GM19438 (cell line): ENCODE data around the gene COA5.

ENCODE experiments used
- ATAC-seq: cut with Tn5 transposase; IDR thresholded peaks from one replicate; pipeline ENCODE4 v1.9.1; 2021; ENCODE audit warnings: low read depth; ENCODE audit not compliant: unreplicated experiment

The COA5 gene

GRCh38 chr2:98608116-98608961 lies at the start of gene COA5, which contains the start of gene UNC50:
COA5 (minus strand) TSS chr2:98608512; CDS start chr2:98608405, 107 bp downstream.
UNC50 (plus strand) TSS chr2:98608589; CDS start chr2:98609760, 1,171 bp downstream.
- peak; percentile 83 for ATAC-seq

- no peak for ATAC-seq
These were observed 48.5 kb upstream of the COA5 start for GRCh38 chr2:98656800-98657199.

GRCh38 chr2:98654699-98655495 lies 46.6 kb upstream of the COA5 start:
- no peak for ATAC-seq

GRCh38 chr2:98650998-98651397 lies 42.7 kb upstream of the COA5 start:
- ATAC-seq: no peak

- ATAC-seq: no peak
These were observed 41.7 kb upstream of the COA5 start for GRCh38 chr2:98649992-98650375.

GRCh38 chr2:98649135-98649991 lies 41.1 kb upstream of the COA5 start:
- no peak for ATAC-seq

GRCh38 chr2:98648451-98648850 lies 40.1 kb upstream of the COA5 start:
- ATAC-seq: no peak

- no peak for ATAC-seq
These were observed 39.3 kb upstream of the COA5 start for GRCh38 chr2:98647636-98648035.

- ATAC-seq: no peak
These were observed 35.3 kb upstream of the COA5 start for GRCh38 chr2:98643496-98644100.

GRCh38 chr2:98637401-98638147 lies 29.3 kb upstream of the COA5 start:
- peak; percentile 91 for ATAC-seq

- no peak for ATAC-seq
These were observed 26.2 kb upstream of the COA5 start for GRCh38 chr2:98634406-98635092.

- ATAC-seq: no peak
These were observed 24.0 kb upstream of the COA5 start for GRCh38 chr2:98632351-98632750.

- no peak for ATAC-seq
These were observed 15.3 kb upstream of the COA5 start for GRCh38 chr2:98623657-98624056.

GRCh38 chr2:98617149-98617548 lies 8.8 kb upstream of the COA5 start:
- no peak for ATAC-seq

GRCh38 chr2:98615481-98615880 lies 7.2 kb upstream of the COA5 start:
- no peak for ATAC-seq

GRCh38 chr2:98614024-98614739 lies 5.9 kb upstream of the COA5 start:
- no peak for ATAC-seq

GRCh38 chr2:98608962-98609604 lies 771 bp upstream of the COA5 start:
- ATAC-seq: no peak

- ATAC-seq: no peak
These were observed 584 bp downstream of the COA5 start for GRCh38 chr2:98607741-98608115.
